Karpas-422 (cell line): ENCODE results near the gene BRAT1. TPM values are rescaled to one million over a fixed set of nuclear protein-coding genes. Genes with fewer than 3 reads are reported as not detected.
"Not testable (repeated sequence)": the region's sequence is repeated elsewhere in the genome, so short reads cannot be mapped to it uniquely, and the experiment has no call there.

ENCODE experiments used
- DNase-seq: peaks from one replicate; pipeline ENCODE4 v3.0.0-alpha.2; 2015
- H2AFZ ChIP-seq: fragments of 200-600 bp; sonication (generic); 2 replicates; pipeline ENCODE4 v1.6.1; 2014; ENCODE audit warnings: antibody characterized with exemption, low read length, mixed read lengths
- H3K27ac ChIP-seq: fragments of 200-600 bp; sonication (generic); 2 replicates; pipeline ENCODE4 v1.5.1; 2014; ENCODE audit warnings: mild to moderate bottlenecking, low read length, moderate library complexity
- H3K27me3 ChIP-seq: fragments of 200-600 bp; sonication (generic); 2 replicates; pipeline ENCODE4 v1.6.1; 2014; ENCODE audit warnings: low read length, mixed read lengths
- H3K36me3 ChIP-seq: fragments of 200-600 bp; sonication (generic); 2 replicates; pipeline ENCODE4 v1.6.1; 2014; ENCODE audit warnings: low read length, mixed read lengths; ENCODE audit not compliant: insufficient read depth
- H3K4me1 ChIP-seq: fragments of 200-600 bp; sonication (generic); 2 replicates; pipeline ENCODE4 v1.6.1; 2014; ENCODE audit warnings: mild to moderate bottlenecking, low read length, mixed read lengths
- H3K4me2 ChIP-seq: fragments of 200-600 bp; sonication (generic); 2 replicates; pipeline ENCODE4 v1.6.1; 2014; ENCODE audit warnings: low read length, low read depth, mild to moderate bottlenecking; ENCODE audit not compliant: poor library complexity, severe bottlenecking
- H3K4me3 ChIP-seq: fragments of 200-600 bp; sonication (generic); 2 replicates; pipeline ENCODE4 v1.5.1; 2014; ENCODE audit warnings: mild to moderate bottlenecking, antibody characterized with exemption, low read length, mixed read lengths
- H3K79me2 ChIP-seq: fragments of 200-600 bp; sonication (generic); 2 replicates; pipeline ENCODE4 v1.6.1; 2014; ENCODE audit warnings: mild to moderate bottlenecking, low read length, mixed read lengths
- H3K9ac ChIP-seq: fragments of 200-600 bp; sonication (generic); 2 replicates; pipeline ENCODE4 v1.6.0; 2014; ENCODE audit warnings: low read length
- H3K9me2 ChIP-seq: fragments of 200-600 bp; sonication (generic), shearing (Covaris generic); replicated peaks from 2 replicates; pipeline ENCODE4 v1.6.0; 2014; ENCODE audit warnings: mild to moderate bottlenecking, low read length, moderate library complexity; ENCODE audit not compliant: insufficient read depth
- H3K9me3 ChIP-seq: fragments of 300-700, 200-600 bp; sonication (generic); 2 replicates; pipeline ENCODE4 v1.6.1; 2014; ENCODE audit warnings: low read length, mixed read lengths
- H4K20me1 ChIP-seq: fragments of 200-600 bp; sonication (generic); 2 replicates; pipeline ENCODE4 v1.6.1; 2014; ENCODE audit warnings: mild to moderate bottlenecking, antibody characterized with exemption, low read length, low read depth; ENCODE audit not compliant: insufficient read depth
- total RNA-seq: library from RNA; depleted of rRNA; stranded (reverse); fragments of >200 nt; shearing (Covaris generic); gene quantifications from 2 replicates; pipeline ENCODE4 v1.2.3, GENCODE V29; 2014; ENCODE audit warnings: low replicate concordance

BRAT1 gene
- total RNA-seq, 1 experiment from 2014 or later, result 10.5 TPM

DNA sequence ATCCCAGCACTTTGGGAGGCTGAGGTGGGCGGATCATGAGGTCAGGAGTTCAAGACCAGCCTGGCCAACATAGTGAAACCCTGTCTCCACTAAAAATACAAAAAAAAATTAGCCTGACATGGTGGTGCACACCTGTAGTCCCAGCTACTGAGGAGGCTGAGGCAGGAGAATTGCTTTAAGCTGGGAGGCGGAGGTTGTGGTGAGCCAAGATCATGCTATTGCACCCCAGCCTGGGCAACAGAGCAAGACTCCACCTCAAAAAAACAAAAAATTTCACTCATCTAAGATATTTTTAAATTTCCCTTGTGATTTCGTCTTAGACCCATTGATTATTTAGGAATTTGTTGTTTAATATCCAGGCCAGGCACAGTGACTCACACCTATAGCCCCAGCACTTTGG is 8.6 kb upstream of the BRAT1 start:
- H3K27me3 ChIP-seq, H3K9me3 ChIP-seq: not testable (repeated sequence)
- H3K4me1 ChIP-seq, result peaks cover 10% of the 10 kb centered on the region

DNA sequence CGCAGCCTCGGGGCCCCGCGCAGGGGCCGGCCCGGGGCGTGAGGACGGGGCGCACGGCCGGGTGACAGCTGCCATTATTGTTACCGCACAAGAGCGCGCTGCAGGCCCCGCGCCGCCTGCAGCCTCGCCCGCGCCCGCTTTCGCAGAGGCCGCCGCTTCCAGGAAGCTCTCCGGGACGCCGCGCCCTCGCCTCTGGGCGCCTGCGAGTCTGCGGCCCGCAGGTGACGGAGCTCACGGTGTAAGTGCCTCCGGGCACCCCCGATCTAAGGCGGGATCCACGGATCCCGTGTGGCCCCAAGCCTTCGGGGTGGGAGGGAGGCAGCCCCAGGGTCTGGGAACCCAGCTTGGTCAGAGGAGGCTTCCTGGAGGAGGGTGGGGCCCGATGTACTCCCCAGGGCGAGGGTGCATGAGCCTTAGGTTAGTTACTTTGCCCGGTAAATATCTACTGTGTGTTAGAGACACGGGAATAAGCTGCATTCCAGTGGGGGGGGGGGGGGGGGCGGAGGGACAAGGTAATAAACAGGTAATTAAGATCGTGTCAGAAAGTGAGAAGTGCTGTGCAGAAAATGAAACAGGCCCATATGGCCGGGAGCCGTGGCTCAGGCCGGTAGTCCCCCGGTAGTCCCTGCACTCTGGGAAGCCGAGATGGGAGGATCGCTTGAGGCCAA is 4.1 kb upstream of the BRAT1 start:
- DNase-seq, result no peak
- H3K4me1 ChIP-seq, result peaks cover 3% of the 10 kb centered on the region
- H3K4me2 ChIP-seq, result peak overlapping the region; percentile 68
- H3K9ac ChIP-seq, result peak overlapping the region; percentile 60
- H4K20me1 ChIP-seq, result no peaks in the 10 kb centered on the region
- H3K4me3 ChIP-seq, result peak overlapping the region; percentile 68
- H3K9me3 ChIP-seq, result no peaks in the 10 kb centered on the region
- no peaks in the 10 kb centered on the region for H3K9me2 ChIP-seq
- H3K79me2 ChIP-seq, result peaks cover 7% of the 10 kb centered on the region
- no peak overlapping the region for H3K27ac ChIP-seq
- H3K36me3 ChIP-seq, result no peaks in the 10 kb centered on the region
- H2AFZ ChIP-seq, result 0 out of 2 replicates have a peak overlapping the region, but pooled peaks have one; percentile 56
- H3K27me3 ChIP-seq, result no peaks in the 10 kb centered on the region

More for the DNA sequence above, 8.6 kb upstream of the BRAT1 start:
- not testable (repeated sequence) for H3K4me2 ChIP-seq, DNase-seq, H3K4me3 ChIP-seq, H3K27ac ChIP-seq, H4K20me1 ChIP-seq, H3K9me2 ChIP-seq, H3K9ac ChIP-seq, H3K36me3 ChIP-seq, H2AFZ ChIP-seq, H3K79me2 ChIP-seq

DNA sequence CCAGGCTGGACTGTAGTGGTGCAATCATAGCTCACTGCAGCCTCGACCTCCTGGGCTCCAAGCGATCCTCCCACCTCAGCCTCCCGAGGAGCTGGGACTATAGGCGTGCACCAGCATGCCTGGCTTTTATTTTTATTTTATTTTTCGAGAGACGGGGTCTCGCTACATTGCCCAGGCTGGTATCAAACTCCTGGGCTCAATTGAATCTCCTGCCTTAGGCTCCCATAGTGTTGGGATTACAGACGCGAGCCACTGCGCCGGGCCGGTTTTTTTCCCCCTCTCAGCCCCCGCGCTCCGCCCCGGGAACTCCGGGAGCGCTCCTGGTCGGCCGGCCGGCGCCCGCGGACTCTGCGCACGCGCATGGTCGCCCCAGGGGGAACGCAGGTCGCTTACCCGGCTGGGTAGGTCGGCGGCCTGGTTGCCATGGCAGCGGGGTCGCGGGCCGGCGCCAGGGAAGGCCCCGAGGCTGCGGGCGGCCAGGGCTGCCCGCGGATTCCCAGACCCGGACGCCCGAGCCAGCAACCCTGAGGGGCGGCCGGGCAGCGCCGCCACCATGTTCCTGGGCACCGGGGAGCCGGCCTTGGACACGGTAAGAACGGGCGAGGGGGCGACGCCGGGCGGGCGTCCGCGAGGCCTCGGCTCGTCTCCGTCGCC is 3.4 kb upstream of the BRAT1 start, which contains the start of gene IQCE:
TSS of gene IQCE (plus strand) at position 351 of the 654 bp plus-strand sequence. CDS start at position 554, 203 bp downstream.
- Histone ChIP-seq H3K27me3 (no peaks in the 10 kb centered on the region), H3K27ac (no peak within 1 kb of the TSS), H3K4me3 (peak within 1 kb of the TSS; percentile 68), H3K4me2 (peak within 1 kb of the TSS; percentile 68), H3K9me3 (no peaks in the 10 kb centered on the region), H3K36me3 (no peaks in the 10 kb centered on the region), H4K20me1 (no peaks in the 10 kb centered on the region), H3K79me2 (peaks cover 13% of the 10 kb centered on the region), H2AFZ (peak within 1 kb of the TSS; percentile 56; the same call in 1 of the 2 replicates), H3K4me1 (peaks cover 10% of the 10 kb centered on the region), H3K9ac (peak within 1 kb of the TSS; percentile 60), H3K9me2 (no peaks in the 10 kb centered on the region)
- peak; percentile 87 for DNase-seq

DNA sequence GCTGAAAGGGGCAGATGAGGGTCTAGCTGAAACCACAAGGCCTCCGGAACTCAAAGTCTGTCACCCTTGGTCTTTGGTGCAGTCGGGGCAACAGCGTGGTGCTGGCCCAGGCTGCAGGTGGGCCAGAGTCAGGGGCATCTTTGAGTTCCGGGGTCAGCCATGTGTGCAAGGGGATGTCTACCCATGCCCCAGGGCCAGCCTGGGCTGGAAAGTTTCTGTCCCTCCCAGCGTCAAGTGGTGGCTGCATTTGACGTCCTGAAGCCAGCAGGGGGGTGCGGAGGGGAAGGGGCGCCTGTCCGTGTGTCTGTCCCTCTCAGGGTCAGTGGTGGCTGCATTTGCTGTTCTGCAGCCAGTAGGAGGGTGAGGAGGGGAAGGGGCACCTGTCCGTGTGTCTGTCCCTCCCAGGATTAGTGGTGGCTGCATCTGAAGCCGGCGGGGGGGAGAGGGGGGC is 638 bp downstream of the BRAT1 start:
- Histone ChIP-seq H3K9ac (peak overlapping the region; percentile 93), H2AFZ (no peak overlapping the region), H3K9me2 (no peaks in the 10 kb centered on the region), H3K27ac (peak overlapping the region; percentile 91), H3K79me2 (peaks cover 27% of the 10 kb centered on the region), H3K27me3 (no peaks in the 10 kb centered on the region), H3K4me3 (peak overlapping the region; percentile 75), H3K36me3 (peaks cover 3% of the 10 kb centered on the region; the same call in 1 of the 2 replicates), H3K4me1 (peaks cover 19% of the 10 kb centered on the region), H3K9me3 (no peaks in the 10 kb centered on the region), H3K4me2 (peak overlapping the region; percentile 95), H4K20me1 (no peaks in the 10 kb centered on the region)
- peak; percentile 54 for DNase-seq

DNA sequence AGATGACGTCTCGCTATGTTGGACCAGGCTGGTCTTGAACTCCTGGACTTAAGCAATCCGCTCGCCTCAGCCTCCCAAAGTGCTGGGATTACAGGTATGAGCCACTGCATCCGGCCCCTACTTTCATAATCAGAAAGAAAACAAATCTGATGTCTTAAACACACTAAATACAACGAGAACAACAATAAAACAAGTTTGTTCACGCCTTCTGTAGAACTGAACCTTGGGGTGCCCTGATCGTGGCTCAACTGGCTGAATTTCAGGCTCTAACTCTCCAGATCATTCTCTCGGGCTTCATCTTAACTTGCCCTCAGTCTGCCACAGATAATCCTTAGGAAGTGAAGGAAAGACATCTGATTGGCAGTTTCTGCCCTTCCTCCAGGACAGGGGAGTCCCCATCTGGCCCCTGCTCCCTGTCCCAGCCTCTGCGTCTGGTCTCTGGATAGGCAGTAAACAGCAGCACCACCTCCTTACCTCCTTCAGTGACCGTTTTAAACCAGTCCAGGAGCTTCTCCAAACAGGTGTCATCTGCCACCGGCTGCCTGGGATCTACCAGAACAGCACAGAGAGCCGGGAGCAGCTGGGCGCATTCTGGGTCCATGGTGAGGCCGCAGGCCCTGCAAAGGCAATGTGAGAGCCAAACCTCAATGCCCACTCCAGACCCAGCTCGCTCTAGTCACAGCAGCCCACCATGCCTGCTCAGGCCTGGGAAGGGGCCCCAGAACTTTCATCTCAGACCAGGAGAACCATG is 1.3 kb downstream of the BRAT1 start:
- Histone ChIP-seq H3K36me3 (peaks cover 3% of the 10 kb centered on the region; the same call in 1 of the 2 replicates), H3K9me3 (no peaks in the 10 kb centered on the region), H3K27ac (peak overlapping the region; percentile 9; the same call in 1 of the 2 replicates), H3K27me3 (no peaks in the 10 kb centered on the region), H4K20me1 (no peaks in the 10 kb centered on the region), H2AFZ (no peak overlapping the region), H3K4me2 (peak overlapping the region; percentile 95), H3K79me2 (peaks cover 29% of the 10 kb centered on the region), H3K9me2 (no peaks in the 10 kb centered on the region), H3K9ac (peak overlapping the region; percentile 93), H3K4me3 (peak overlapping the region; percentile 75), H3K4me1 (peaks cover 17% of the 10 kb centered on the region)
- no peak for DNase-seq

DNA sequence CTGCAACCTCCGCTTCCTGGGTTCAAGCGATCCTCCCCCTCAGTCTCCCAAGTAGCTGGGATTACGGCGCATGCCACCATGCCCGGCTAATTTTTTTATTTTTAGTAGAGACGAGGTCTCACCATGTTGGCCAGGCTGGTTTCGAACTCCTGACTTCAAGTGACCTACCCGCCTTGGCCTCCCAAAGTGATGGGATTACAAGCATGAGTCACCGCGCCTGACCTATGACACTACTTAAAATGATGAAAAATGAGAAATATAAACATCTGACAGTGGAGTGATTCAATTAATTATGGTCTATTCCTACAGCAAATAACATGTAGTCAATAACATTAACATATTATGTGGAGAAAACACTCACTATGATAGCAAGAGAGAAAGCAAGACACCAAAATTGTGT is 2.2 kb downstream of the BRAT1 start:
- Histone ChIP-seq H3K4me2 (peak overlapping the region; percentile 95), H3K27me3 (no peaks in the 10 kb centered on the region), H3K79me2 (peaks cover 29% of the 10 kb centered on the region), H3K9me3 (no peaks in the 10 kb centered on the region), H3K36me3 (peaks cover 3% of the 10 kb centered on the region; the same call in 1 of the 2 replicates), H3K4me3 (no peak overlapping the region), H3K27ac (no peak overlapping the region), H3K4me1 (peaks cover 17% of the 10 kb centered on the region), H3K9ac (no peak overlapping the region), H2AFZ (no peak overlapping the region), H4K20me1 (no peaks in the 10 kb centered on the region), H3K9me2 (no peaks in the 10 kb centered on the region)
- DNase-seq, result no peak

DNA sequence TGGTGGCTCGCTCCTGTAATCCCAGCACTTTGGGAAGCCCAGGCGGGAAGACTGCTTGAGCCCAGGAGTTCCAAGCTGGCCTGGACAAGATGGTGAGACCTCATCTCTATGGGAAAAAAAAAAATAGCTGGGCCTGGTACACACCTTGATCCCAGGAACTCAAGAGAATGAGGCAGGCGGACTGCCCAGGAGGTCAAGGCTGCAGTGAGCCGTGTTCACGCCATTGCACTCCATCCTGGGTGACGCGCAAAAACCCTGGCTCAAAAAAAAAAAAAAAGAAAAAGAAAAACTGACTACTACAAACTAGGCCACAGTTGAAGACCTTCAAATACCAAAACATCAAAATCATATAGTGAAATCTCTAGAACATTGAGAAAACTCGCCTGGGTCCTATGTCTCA is 3.9 kb downstream of the BRAT1 start:
- no peak overlapping the region for H3K9ac ChIP-seq
- no peak for DNase-seq
- no peaks in the 10 kb centered on the region for H4K20me1 ChIP-seq
- H3K79me2 ChIP-seq, result peaks cover 29% of the 10 kb centered on the region
- peaks cover 17% of the 10 kb centered on the region for H3K4me1 ChIP-seq
- no peak overlapping the region for H2AFZ ChIP-seq
- H3K27ac ChIP-seq, result no peak overlapping the region
- no peaks in the 10 kb centered on the region for H3K9me3 ChIP-seq
- peaks cover 3% of the 10 kb centered on the region; the same call in 1 of the 2 replicates for H3K36me3 ChIP-seq
- no peaks in the 10 kb centered on the region for H3K27me3 ChIP-seq
- no peak overlapping the region for H3K4me2 ChIP-seq
- no peak overlapping the region for H3K4me3 ChIP-seq
- H3K9me2 ChIP-seq, result no peaks in the 10 kb centered on the region
